Muscle of back (tissue), 11 donors: ENCODE data around the gene CD274. TPM values are rescaled to one million over a fixed set of nuclear protein-coding genes. Genes with fewer than 3 reads are reported as not detected.
A peak's percentile ranks its signal among the peaks of the same experiment; 100 is the strongest.
"Not testable (repeated sequence)": the region's sequence is repeated elsewhere in the genome, so short reads cannot be mapped to it uniquely, and the experiment has no call there.

Source experiments
- DNase-seq, 3 donors: peaks; one replicate each; pipeline versions ENCODE4 v3.0.0 to v3.0.0-alpha.2; 2013
- polyA plus RNA-seq, 10 donors: library from polyadenylated mRNA; unstranded; fragments of 120-200 nt; gene quantifications; one replicate each; pipeline ENCODE4 v1.2.1, GENCODE V29; 2013; ENCODE audit not compliant: insufficient read length in 10 of 10

The CD274 gene
- polyA plus RNA-seq, 10 donors = 0.57 to 1.9 (median 0.89) TPM

DNA sequence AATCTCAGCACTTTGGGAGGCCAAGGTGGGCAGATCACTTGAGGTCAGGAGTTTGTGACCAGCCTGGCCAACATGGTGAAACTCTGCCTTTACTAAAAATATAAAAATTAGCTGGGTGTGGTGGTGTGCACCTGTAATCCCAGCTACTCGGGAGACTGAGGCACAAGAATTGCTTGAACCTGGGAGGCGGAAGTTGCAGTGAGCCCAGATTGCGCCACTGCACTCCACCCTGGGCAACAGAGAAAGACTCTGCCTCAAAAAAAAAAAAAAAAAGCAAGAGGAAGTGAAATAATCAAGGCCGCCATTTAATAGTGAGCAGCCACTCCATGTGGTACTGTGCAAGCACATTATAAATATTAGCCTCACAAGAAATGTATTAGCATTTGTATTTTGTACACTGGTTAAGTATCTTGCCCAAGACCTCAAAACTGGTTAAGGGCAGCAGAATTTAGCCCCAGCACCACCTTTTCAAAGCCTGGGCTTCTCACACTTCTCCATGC lies 14.5 kb downstream of the CD274 start:
- DNase-seq = not testable (repeated sequence)

DNA sequence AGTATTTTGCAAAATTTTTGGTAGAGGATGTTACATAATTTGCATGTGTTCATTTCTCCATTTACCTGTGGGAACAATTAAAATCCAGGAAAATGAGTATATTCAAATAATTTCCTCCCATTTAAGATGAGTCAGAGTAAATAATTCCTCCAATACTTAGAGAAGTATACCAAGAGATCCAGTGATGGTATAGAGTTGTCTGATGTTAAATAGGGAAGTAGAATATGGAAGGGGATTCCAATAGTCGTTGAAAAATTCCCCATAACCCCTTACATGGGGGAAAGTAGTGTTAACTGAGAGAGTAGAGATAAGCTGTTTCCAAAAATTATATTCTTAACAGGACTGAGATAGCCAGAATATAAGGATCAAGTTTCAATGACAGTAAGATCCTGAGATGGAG lies 15.7 kb downstream of the CD274 start:
- no peak for DNase-seq

GRCh38 chr9:5466766-5467165 lies 16.4 kb downstream of the CD274 start:
- DNase-seq = no peak

GRCh38 chr9:5468850-5469249 lies 18.5 kb downstream of the CD274 start:
- DNase-seq = peak in 2 of 3 donors; percentile 17 to 26

DNA sequence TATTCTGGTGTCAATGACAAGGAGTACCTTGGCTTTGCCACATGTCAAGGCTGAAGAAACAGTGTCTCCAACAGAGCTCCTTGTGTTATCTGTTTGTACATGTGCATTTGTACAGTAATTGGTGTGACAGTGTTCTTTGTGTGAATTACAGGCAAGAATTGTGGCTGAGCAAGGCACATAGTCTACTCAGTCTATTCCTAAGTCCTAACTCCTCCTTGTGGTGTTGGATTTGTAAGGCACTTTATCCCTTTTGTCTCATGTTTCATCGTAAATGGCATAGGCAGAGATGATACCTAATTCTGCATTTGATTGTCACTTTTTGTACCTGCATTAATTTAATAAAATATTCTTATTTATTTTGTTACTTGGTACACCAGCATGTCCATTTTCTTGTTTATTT lies 19.8 kb downstream of the CD274 start:
- no peak for DNase-seq

DNA sequence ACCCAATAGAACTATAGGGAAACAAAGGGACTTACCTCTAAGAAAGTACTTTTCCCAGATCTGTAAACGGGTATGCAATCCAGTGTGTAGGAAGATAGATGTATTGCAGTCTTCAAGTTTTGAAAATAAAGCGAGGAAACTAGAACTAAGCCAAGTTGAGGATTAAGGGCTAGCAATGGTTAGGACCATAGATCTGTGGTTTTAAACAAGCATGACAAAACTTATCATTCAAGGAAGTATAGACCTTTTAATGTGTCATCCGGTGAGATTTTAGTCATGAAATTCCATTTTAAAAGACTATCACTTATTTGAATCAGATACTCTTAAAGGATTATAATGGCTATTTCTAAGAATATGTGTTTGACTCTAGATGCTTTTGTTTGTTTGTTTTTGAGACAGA lies 20.5 kb downstream of the CD274 start:
- DNase-seq = no peak

DNA sequence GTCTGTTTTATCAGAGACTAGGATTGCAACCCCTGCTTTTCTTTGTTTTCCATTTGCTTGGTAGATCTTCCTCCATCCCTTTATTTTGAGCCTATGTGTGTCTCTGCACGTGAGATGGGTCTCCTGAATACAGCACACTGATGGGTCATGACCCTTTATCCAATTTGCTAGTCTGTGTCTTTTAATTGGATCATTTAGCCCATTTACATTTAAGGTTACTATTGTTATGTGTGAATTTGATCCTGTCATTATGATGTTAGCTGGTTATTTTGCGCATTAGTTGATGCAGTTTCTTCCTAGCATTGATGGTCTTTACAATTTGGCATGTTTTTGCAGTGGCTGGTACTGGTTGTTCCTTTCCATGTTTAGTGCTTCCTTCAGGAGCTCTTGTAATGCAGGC lies 25.3 kb downstream of the CD274 start:
- not testable (repeated sequence) for DNase-seq

- DNase-seq = no peak
These were observed 27.9 kb downstream of the CD274 start for GRCh38 chr9:5478206-5478605.

DNA sequence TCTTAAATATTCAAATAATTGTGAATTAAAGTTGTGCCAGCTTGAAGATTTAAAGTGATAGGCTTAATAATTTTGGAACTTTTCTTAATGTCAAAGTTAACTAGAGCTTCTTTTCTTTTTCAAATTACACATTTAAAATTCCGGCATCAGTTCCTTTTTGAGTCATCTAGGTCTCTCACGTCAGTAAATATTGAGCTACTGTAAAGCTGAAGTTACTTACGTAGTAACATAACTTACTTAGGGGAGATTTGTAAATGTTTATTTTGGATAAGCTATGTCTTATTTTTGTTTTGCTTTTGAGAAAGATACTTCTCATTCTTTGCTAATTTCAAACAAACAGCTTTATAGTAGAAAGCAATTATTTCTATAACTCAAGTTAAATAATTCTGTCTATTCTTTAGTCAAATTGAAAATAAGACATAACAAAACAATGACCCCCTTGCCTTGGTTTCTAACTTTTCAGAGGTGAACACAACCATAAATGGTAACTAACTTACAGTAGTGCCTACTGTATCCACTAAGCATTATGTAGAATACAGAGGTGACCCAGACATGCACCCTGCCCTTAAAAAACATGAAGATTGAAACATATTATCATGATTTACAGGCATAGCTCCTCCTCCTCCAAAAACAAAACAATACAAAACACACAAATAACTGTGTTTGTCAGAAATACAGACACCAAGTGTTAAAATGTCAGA lies 29.8 kb downstream of the CD274 start:
- no peak for DNase-seq

DNA sequence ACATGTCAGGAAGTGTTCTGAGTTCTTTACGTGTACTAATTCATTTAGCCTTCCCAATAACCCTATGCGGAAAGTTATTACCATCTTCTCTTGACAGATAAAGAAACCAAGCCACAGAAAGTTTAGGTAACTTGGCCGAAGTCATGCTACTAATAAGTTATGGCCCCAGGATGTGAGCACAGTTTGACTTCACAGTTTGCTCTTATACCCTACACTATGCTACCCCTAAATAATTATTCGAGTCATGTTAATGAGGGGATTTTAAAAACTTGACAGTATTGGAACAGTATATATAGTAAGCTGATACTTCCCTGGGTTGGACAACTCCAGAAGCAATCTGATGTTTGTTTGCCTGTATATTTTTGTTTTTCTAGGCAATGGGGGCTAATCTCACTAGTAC lies 30.6 kb downstream of the CD274 start:
- DNase-seq = no peak

- DNase-seq = no peak
These were observed 31.1 kb downstream of the CD274 start for GRCh38 chr9:5481322-5482040.

DNA sequence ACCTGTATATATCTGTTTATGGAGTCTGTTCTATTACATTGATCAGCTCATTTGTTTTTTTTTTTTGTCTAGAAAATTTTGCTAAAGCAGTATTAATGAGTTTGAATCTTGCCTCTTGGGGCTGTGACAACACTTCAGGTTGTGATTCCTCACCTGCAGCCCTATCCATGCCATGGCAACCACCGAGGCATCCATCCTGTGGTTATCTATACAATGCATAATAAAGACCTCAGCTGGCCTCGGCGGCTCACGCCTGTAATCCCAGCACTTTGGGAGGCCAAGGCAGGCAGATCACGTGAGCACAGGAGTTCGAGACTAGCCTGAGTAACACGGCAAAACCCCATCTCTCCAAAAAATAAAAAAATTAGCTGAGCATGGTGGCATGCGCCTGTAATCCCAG lies 31.9 kb downstream of the CD274 start:
- DNase-seq = no peak

- DNase-seq = no peak
These were observed 33.0 kb downstream of the CD274 start for GRCh38 chr9:5483306-5483705.

- no peak for DNase-seq
These were observed 35.2 kb downstream of the CD274 start for GRCh38 chr9:5485378-5486085.

DNA sequence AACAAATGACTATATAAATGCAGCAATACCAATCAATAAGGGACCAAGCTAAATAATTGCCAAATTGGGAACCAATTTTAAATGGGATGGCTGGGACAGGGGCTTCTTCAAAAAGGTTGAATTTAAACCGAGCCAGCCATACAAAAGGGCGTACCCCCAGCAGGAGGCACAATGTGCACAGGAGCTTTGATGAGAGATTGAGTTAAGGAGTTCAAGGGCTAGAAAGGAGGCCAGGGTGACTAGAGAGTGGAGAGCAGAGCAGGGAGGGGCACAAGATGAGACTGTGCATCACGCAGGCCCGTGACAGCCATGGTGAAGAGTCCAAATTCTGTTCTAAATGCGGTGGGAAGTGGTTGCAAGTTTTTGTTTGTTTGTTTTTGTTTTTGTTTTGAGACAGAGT lies 36.6 kb downstream of the CD274 start:
- no peak for DNase-seq

GRCh38 chr9:5488221-5489008 lies 38.1 kb downstream of the CD274 start:
- DNase-seq = no peak

DNA sequence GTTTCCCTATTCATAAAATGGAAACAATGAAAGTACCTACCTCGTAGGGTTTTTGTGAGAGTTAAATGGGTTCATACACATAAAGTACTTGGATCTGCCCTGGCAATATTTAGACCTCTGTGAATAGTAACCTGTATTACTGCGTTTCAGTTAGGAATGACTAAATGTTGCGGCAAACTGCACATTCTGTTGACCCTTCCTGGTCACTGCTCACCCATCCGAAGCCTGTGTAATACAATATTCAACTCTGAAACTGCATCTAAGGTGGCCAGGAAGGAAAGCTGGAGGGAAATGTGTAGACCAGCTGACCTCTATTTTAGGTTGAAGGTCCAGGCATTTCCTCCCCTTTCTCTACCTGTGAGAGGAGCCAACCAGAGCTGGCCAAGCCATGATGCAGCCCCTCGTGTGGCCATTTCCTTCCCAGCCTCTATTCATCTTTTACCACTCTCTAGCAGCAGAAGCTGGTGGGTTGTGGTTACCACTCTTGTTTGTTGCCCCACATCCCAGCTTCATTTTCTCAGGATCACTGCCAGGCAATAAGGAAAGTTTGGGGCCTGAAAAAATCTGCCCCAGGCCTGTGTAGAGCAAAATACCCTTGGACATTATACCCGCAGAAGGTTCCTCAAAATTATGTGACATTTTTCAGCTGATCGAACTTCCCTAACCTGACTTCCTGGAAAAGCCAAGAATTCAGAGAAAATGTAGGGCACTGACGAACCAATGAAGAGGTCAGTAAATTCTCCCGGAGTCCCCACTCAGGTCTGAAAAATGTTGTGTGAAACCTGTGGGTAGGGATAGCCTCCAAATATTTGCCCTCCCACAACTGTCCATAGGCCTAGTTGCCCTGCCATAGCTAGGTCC lies 39.5 kb downstream of the CD274 start:
- no peak for DNase-seq

DNA sequence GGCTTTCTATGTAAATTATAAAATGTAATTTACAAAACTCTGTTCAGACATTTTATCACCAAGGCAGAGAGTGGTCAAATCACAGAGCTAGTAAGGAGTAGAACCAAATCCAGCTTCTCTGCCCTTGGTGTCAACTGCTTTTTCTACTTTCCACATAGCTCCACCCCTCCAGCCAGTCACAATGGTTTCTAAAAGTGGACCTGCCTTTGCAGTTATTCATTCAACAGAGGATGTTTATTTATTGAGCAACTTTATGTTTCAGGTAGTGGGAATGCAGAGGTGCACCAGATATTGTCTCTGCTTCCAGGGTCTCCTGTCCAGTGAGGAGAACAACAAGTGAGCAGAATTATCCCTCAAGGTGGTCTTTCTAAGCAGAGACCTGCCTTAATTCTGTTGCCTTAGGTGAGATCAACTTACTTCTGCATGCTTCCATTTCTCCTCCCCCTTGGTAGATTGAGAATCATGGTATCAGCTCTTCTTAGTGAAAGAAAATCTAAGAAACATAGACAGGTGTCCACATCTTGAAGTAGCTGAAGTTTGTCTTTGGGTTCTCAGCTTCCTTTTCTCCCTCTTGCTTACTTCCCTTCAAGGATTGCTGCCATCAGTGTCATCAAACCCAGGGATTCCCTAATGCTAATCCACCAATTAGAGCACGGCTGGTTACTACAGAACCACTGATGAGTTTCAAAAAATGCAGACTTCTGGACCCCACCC lies 42.8 kb downstream of the CD274 start:
- no peak for DNase-seq

DNA sequence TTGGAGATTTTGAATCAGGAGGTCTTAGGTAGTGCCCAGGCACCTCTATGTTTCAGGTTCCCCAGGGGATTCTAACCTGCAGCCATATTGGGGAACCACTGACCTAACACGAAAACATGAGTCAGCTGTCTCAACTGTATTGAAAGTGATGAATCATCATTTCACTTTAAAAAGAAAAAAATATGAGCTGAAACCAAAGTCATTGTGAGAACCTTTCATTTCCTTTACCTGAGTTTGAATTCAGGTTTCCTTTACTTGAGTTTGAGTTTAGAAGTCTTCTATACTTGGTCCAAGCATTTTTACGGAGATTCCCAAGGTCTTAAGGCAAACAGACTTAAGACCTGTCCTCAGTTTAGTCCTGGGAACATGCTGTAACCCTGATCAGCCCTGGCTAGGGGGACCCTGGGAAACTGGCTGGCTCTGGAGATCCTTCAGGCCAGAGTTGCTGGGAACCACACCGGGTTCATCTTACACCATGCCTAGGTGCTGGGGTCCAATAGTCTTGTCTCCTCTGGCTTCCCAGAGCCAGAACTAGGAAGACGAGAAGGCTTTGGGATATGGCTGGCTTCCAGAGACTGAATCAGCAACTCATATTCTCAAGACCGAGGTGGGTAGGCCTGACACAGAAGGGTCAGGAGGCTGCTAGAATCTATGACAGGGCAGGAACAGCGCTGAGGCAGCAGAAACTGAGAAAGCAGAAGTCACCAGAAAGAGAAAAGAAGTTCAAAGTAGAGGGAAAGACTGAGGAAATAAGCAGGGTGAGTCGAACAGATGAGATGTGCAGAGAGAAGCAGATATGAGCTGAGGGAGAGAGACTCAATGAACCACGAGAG lies 43.6 kb downstream of the CD274 start:
- peak in 2 of 3 donors; percentile 42 to 80 for DNase-seq
